ENCODE data around the gene SPATA31C1. TPM values are rescaled to one million over a fixed set of nuclear protein-coding genes. Genes with fewer than 3 reads are reported as not detected.
"Not testable (repeated sequence)": the region's sequence is repeated elsewhere in the genome, so short reads cannot be mapped to it uniquely, and the experiment has no call there.

The SPATA31C1 gene
- total RNA-seq, 1 experiment from 2014 or later = not detected

GRCh38 chr9:87934444-87934843 lies 16.7 kb downstream of the SPATA31C1 start:
- not testable (repeated sequence) for DNase-seq (ENCODE audit: low read depth)

GRCh38 chr9:87937352-87937751 lies 19.6 kb downstream of the SPATA31C1 start:
- DNase-seq (ENCODE audit: low read depth) = not testable (repeated sequence)

- DNase-seq (ENCODE audit: low read depth) = not testable (repeated sequence)
Observed at GRCh38 chr9:87937918-87938317, 20.2 kb downstream of the SPATA31C1 start.

GRCh38 chr9:87938336-87938735 lies 20.6 kb downstream of the SPATA31C1 start:
- not testable (repeated sequence) for DNase-seq (ENCODE audit: low read depth)

- DNase-seq (ENCODE audit: low read depth) = peak; percentile 20
Observed at GRCh38 chr9:87939096-87939495, 21.3 kb downstream of the SPATA31C1 start.

- DNase-seq (ENCODE audit: low read depth) = peak; percentile 60
Observed at GRCh38 chr9:87944096-87944495, 26.3 kb downstream of the SPATA31C1 start.

- DNase-seq (ENCODE audit: low read depth) = no peak
Observed at GRCh38 chr9:87944682-87945081, 26.9 kb downstream of the SPATA31C1 start.

- DNase-seq (ENCODE audit: low read depth) = no peak
Observed at GRCh38 chr9:87950296-87950695, 32.5 kb downstream of the SPATA31C1 start.

- peak; percentile 44 for DNase-seq (ENCODE audit: low read depth)
Observed at GRCh38 chr9:87950765-87951488, 33.2 kb downstream of the SPATA31C1 start.

- no peak for DNase-seq (ENCODE audit: low read depth)
Observed at GRCh38 chr9:87954230-87954629, 36.5 kb downstream of the SPATA31C1 start.

- no peak for DNase-seq (ENCODE audit: low read depth)
Observed at GRCh38 chr9:87957839-87958238, 40.1 kb downstream of the SPATA31C1 start.

GRCh38 chr9:87958591-87958990 lies 40.8 kb downstream of the SPATA31C1 start:
- DNase-seq (ENCODE audit: low read depth) = no peak

GRCh38 chr9:87959916-87960581 lies 42.3 kb downstream of the SPATA31C1 start:
- DNase-seq (ENCODE audit: low read depth) = no peak

GRCh38 chr9:87963770-87964169 lies 46.0 kb downstream of the SPATA31C1 start:
- no peak for DNase-seq (ENCODE audit: low read depth)

- no peak for DNase-seq (ENCODE audit: low read depth)
Observed at GRCh38 chr9:87964826-87965225, 47.1 kb downstream of the SPATA31C1 start.

GRCh38 chr9:87968155-87968554 lies 50.4 kb downstream of the SPATA31C1 start:
- DNase-seq (ENCODE audit: low read depth) = no peak

GRCh38 chr9:87970602-87971001 lies 52.8 kb downstream of the SPATA31C1 start:
- no peak for DNase-seq (ENCODE audit: low read depth)

- no peak for DNase-seq (ENCODE audit: low read depth)
Observed at GRCh38 chr9:87973122-87973521, 55.4 kb downstream of the SPATA31C1 start.

Other genes with a start within 250 kb of the SPATA31C1 start
- 121 and 134 TPM in 2 replicates for gene CTSL, start 191.8 kb upstream of the SPATA31C1 start, total RNA-seq (2014; rRNA removed; shearing (Covaris generic))
- gene SPATA31E1, start 35.1 kb upstream of the SPATA31C1 start, total RNA-seq (2014; rRNA removed; shearing (Covaris generic)) = not detected in 2 replicates
- 0.05 TPM in 1 of 2 replicates, not detected in the other for gene CDK20, start 56.6 kb downstream of the SPATA31C1 start, total RNA-seq (2014; rRNA removed; shearing (Covaris generic))
- gene SPATA31C2, start 220.5 kb downstream of the SPATA31C1 start, total RNA-seq (2014; rRNA removed; shearing (Covaris generic)) = not detected in 2 replicates

Measured in HT1080 (cell line).